SH-SY5Y (cell line): ENCODE data around the gene COG6.

Source experiments
- GATA2 ChIP-seq: IDR thresholded peaks from 2 replicates; pipeline ENCODE4 v1.6.1; 2011; ENCODE audit warnings: mild to moderate bottlenecking, low read depth, low read length
- GATA3 ChIP-seq: IDR thresholded peaks from 2 replicates; pipeline ENCODE4 v1.6.1; 2011; ENCODE audit warnings: low read depth, mild to moderate bottlenecking, low read length, moderate library complexity

DNA sequence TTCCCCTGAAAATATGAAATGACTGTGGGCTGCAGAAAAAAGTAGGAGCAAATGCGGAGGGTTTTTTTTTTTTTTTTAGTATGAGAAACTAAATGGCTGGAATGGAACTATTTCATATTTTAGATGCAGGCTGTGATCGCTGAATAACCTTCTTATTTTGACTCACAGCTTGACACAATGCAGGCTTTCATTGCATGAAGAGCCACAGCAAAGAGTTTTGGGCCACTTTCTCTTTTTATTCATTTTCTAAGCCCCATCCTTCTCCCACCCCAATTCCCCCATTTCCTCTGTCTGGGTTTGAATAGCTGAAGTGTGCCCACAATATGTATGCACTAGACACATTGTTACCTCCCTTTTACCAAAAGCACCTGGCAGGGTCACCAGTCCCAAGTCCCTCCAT, 125.9 kb downstream of the COG6 start:
- no peak for TF ChIP-seq GATA2
- TF ChIP-seq GATA3, result no peak
